ENCODE results near the gene KDM1A.

KDM1A gene

DNA sequence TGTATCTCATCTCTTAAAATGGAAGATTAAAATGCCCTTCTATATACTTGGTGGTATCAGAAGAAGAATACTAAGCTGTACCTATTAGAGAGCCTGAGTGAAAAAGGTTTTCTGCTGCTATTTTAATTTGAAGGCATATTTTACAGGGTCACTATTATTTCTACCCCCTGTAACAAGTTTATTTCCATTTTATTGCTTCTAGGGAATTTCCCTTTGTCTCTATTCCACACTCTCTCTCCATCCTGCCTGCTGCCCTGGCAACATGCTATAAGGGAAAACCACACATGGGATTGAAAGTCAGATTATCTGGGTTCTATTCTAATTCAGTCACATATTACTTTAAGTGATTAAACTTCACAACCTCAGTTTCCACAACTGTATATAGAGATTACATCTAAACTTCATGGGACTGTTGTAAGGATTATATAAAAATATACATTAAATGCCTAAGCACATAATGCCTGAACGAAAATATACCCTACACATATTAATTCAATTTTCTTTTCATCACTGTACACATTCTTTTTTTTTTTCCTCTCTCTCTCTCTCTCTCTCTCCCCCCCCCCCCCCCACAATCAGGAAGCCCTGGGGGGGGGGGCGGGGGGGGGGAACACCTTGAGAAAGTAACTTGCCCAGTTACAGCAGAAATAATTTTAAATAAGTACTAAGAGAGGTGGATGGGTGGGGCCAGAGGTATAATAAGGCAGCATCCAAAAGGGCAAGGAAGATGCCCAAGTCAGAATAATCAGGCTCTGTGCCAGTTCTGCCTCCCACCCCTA, 97.8 kb downstream of the KDM1A start:
- Histone ChIP-seq H3K27me3 (ENCODE audit: insufficient read depth, poor library complexity, severe bottlenecking) (no peaks in the 10 kb centered on the region), H3K4me3 (ENCODE audit: severe bottlenecking) (no peak overlapping the region), H3K36me3 (ENCODE audit: low read depth) (no peaks in the 10 kb centered on the region), H3K27ac (ENCODE audit: poor library complexity, severe bottlenecking) (peak overlapping the region; percentile 56), H3K4me1 (ENCODE audit: insufficient read depth, poor library complexity, severe bottlenecking) (peaks cover 28% of the 10 kb centered on the region), H3K9me3 (ENCODE audit: severe bottlenecking) (no peaks in the 10 kb centered on the region)
- TF ChIP-seq CTCF (IDR thresholded peaks at IDR 0.05; ENCODE audit: poor library complexity, severe bottlenecking): no peak
- no peak for DNase-seq (ENCODE audit: low spot score)
- no peak for ATAC-seq (ENCODE audit: low read depth)

DNA sequence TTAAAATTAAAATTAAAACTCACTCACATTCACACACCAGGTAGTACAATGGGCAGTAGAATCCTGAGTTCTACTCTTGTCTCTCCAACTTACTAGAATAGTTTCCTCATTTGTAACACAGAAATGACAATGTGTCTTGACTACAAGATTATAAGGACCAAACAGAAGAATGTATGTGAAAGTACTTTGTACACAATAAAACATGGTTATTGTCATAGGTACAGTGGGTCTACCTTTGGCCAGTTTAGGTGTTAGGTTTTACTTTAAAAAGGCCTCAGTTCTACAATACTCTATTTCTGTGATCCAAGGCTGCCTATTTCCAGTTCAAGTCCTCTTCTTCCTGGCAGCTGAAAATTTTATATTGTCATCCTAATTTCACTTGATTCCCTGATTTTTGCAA, 99.1 kb downstream of the KDM1A start:
- H3K4me3 ChIP-seq (ENCODE audit: severe bottlenecking): no peak overlapping the region
- DNase-seq (ENCODE audit: low spot score): no peak
- TF ChIP-seq CTCF (IDR thresholded peaks at IDR 0.05; ENCODE audit: poor library complexity, severe bottlenecking): no peak
- no peaks in the 10 kb centered on the region for H3K9me3 ChIP-seq (ENCODE audit: severe bottlenecking)
- no peaks in the 10 kb centered on the region for H3K27me3 ChIP-seq (ENCODE audit: insufficient read depth, poor library complexity, severe bottlenecking)
- peaks cover 40% of the 10 kb centered on the region for H3K4me1 ChIP-seq (ENCODE audit: insufficient read depth, poor library complexity, severe bottlenecking)
- no peaks in the 10 kb centered on the region for H3K36me3 ChIP-seq (ENCODE audit: low read depth)
- no peak for ATAC-seq (ENCODE audit: low read depth)
- H3K27ac ChIP-seq (ENCODE audit: poor library complexity, severe bottlenecking): no peak overlapping the region

GRCh38 chr1:23118957-23119792, 99.9 kb downstream of the KDM1A start:
- Histone ChIP-seq H3K4me1 (ENCODE audit: insufficient read depth, poor library complexity, severe bottlenecking) (peaks cover 44% of the 10 kb centered on the region), H3K9me3 (ENCODE audit: severe bottlenecking) (no peaks in the 10 kb centered on the region), H3K36me3 (ENCODE audit: low read depth) (no peaks in the 10 kb centered on the region), H3K4me3 (ENCODE audit: severe bottlenecking) (no peak overlapping the region), H3K27me3 (ENCODE audit: insufficient read depth, poor library complexity, severe bottlenecking) (no peaks in the 10 kb centered on the region), H3K27ac (ENCODE audit: poor library complexity, severe bottlenecking) (no peak overlapping the region)
- DNase-seq (ENCODE audit: low spot score) (no peak), ATAC-seq (ENCODE audit: low read depth) (no peak)
- TF ChIP-seq CTCF (IDR thresholded peaks at IDR 0.05; ENCODE audit: poor library complexity, severe bottlenecking): no peak

- TF ChIP-seq CTCF (IDR thresholded peaks at IDR 0.05; ENCODE audit: poor library complexity, severe bottlenecking): no peak
- DNase-seq (ENCODE audit: low spot score) (no peak), ATAC-seq (ENCODE audit: low read depth) (no peak)
- peaks cover 44% of the 10 kb centered on the region for H3K4me1 ChIP-seq (ENCODE audit: insufficient read depth, poor library complexity, severe bottlenecking)
- H3K27ac ChIP-seq (ENCODE audit: poor library complexity, severe bottlenecking): no peak overlapping the region
- H3K9me3 ChIP-seq (ENCODE audit: severe bottlenecking): no peaks in the 10 kb centered on the region
- no peaks in the 10 kb centered on the region for H3K36me3 ChIP-seq (ENCODE audit: low read depth)
- no peaks in the 10 kb centered on the region for H3K27me3 ChIP-seq (ENCODE audit: insufficient read depth, poor library complexity, severe bottlenecking)
- H3K4me3 ChIP-seq (ENCODE audit: severe bottlenecking): no peak overlapping the region
These were observed 101.1 kb downstream of the KDM1A start for GRCh38 chr1:23120383-23120782.
